H1 (cell line): ENCODE results near the gene PLA1A. TPM values are rescaled to one million over a fixed set of nuclear protein-coding genes. Genes with fewer than 3 reads are reported as not detected.

Source experiments
- CTCF ChIA-PET: fragments of 300-600 bp; sonication (Branson Sonifier 250); formaldehyde crosslinking; loops from one replicate; lab custom pipeline; 2021; ENCODE audit not compliant: partially characterized antibody; lab: Charles Lee
- POLR2A ChIA-PET: fragments of 300-600 bp; sonication (Branson Sonifier 250); formaldehyde crosslinking; loops from one replicate; lab custom pipeline; 2021; ENCODE audit warnings: inconsistent platforms; ENCODE audit not compliant: partially characterized antibody; lab: Charles Lee
- DNase-seq, 2 experiments: peaks; one replicate each; pipeline versions ENCODE4 v3.0.0 to v3.0.0-alpha.2; 2010 to 2022; ENCODE audit warnings: low spot score in 2 of 2, low read depth in 1 of 2, mixed read lengths in 1 of 2
- FAIRE-seq: peaks from 2 replicates; lab custom pipeline; 2011; peaks lifted over from hg19 to GRCh38; lab: Jason Lieb, UNC
- H2AFZ ChIP-seq: 2 replicates; pipeline ENCODE4 v1.8.1; 2012; ENCODE audit warnings: low read length, inconsistent platforms
- H2AK5ac ChIP-seq: 2 replicates; pipeline ENCODE4 v1.6.1; 2013; ENCODE audit warnings: low read depth, low read length
- H2BK120ac ChIP-seq: replicated peaks from 2 replicates; pipeline ENCODE3; 2013; ENCODE audit warnings: low read depth, low read length, inconsistent platforms
- H2BK12ac ChIP-seq: 2 replicates; pipeline ENCODE4 v1.6.1; 2013; ENCODE audit warnings: low read depth, low read length
- H2BK15ac ChIP-seq: 2 replicates; pipeline ENCODE4 v1.6.1; 2013; ENCODE audit warnings: low read length
- H2BK20ac ChIP-seq: 2 replicates; pipeline ENCODE4 v1.6.1; 2013; ENCODE audit warnings: low read length
- H2BK5ac ChIP-seq: 2 replicates; pipeline ENCODE4 v1.6.1; 2013; ENCODE audit warnings: low read depth, low read length
- H3K14ac ChIP-seq: 2 replicates; pipeline ENCODE4 v1.6.1; 2013; ENCODE audit warnings: inconsistent platforms; ENCODE audit not compliant: insufficient read length
- H3K18ac ChIP-seq: 2 replicates; pipeline ENCODE4 v1.6.1; 2013; ENCODE audit warnings: low read length; ENCODE audit errors: extremely low read depth
- H3K23ac ChIP-seq: 2 replicates; pipeline ENCODE4 v1.6.1; 2013; ENCODE audit warnings: inconsistent platforms; ENCODE audit not compliant: insufficient read length
- H3K23me2 ChIP-seq: 2 replicates; pipeline ENCODE4 v1.6.1; 2013; ENCODE audit warnings: low read depth, low read length
- H3K27ac ChIP-seq: 2 replicates; pipeline ENCODE4 v1.6.1; 2011; ENCODE audit warnings: low read depth, low read length, inconsistent platforms
- H3K27me3 ChIP-seq, 4 experiments: replicated peaks in 1 of 4; 1 replicate in 1 of 4; 2 replicates in 3 of 4; pipeline versions ENCODE4 v1.6.1 to v1.8.1; 2011 to 2013; ENCODE audit warnings: low read length in 3 of 4, mild to moderate bottlenecking in 3 of 4, inconsistent platforms in 2 of 4, mixed read lengths in 2 of 4, moderate library complexity in 1 of 4; ENCODE audit not compliant: control insufficient read depth in 3 of 4, insufficient read depth in 3 of 4; ENCODE audit errors: extremely low read depth in 1 of 4
- H3K36me3 ChIP-seq, 4 experiments: 2 replicates each; pipeline versions ENCODE4 v1.6.1 to v1.8.1; 2011 to 2013; ENCODE audit warnings: mild to moderate bottlenecking in 4 of 4, low read length in 3 of 4, moderate library complexity in 2 of 4, control low read depth in 1 of 4, inconsistent platforms in 1 of 4; ENCODE audit not compliant: insufficient read depth in 4 of 4, control insufficient read depth in 2 of 4
- H3K4ac ChIP-seq: replicated peaks from 2 replicates; pipeline ENCODE3; 2013; ENCODE audit warnings: low read length, low read depth, mixed read lengths, inconsistent platforms; ENCODE audit not compliant: insufficient read length
- H3K4me1 ChIP-seq, 4 experiments: replicated peaks in 1 of 4; 1 replicate in 1 of 4; 2 replicates in 3 of 4; pipeline versions ENCODE4 v1.6.1 to v1.8.1; 2011 to 2013; ENCODE audit warnings: low read length in 3 of 4, inconsistent platforms in 2 of 4, mixed read lengths in 1 of 4; ENCODE audit not compliant: insufficient read depth in 4 of 4, control insufficient read depth in 3 of 4
- H3K4me2 ChIP-seq, 2 experiments: 2 replicates each; pipeline versions ENCODE4 v1.6.1 to v1.8.1; 2011 to 2013; ENCODE audit warnings: low read depth in 2 of 2, low read length in 2 of 2, control low read depth in 1 of 2, inconsistent platforms in 1 of 2, mild to moderate bottlenecking in 1 of 2; ENCODE audit not compliant: insufficient read depth in 1 of 2
- H3K4me3 ChIP-seq, 4 experiments: fragments of 200-600, 300-600 bp in 1 of 4; sonication (generic), shearing (Covaris generic), sonication (Bioruptor Twin) in 1 of 4; 2 replicates each; pipeline versions ENCODE4 v1.5.1 to v1.8.1; 2011 to 2016; ENCODE audit warnings: low read length in 4 of 4, low read depth in 3 of 4, control low read depth in 2 of 4, inconsistent platforms in 2 of 4, mild to moderate bottlenecking in 2 of 4, mixed read lengths in 1 of 4, moderate library complexity in 1 of 4; ENCODE audit not compliant: insufficient read depth in 2 of 4; ENCODE audit errors: extremely low read depth in 1 of 4
- H3K56ac ChIP-seq: replicated peaks from 2 replicates; pipeline ENCODE3; 2013; ENCODE audit warnings: low read depth, mild to moderate bottlenecking, mixed read lengths, low read length, inconsistent platforms; ENCODE audit not compliant: insufficient read length
- H3K79me1 ChIP-seq: 2 replicates; pipeline ENCODE4 v1.6.1; 2013; ENCODE audit warnings: low read depth, low read length, control low read depth
- H3K79me2 ChIP-seq, 2 experiments: 2 replicates each; pipeline versions ENCODE4 v1.6.1 to v1.8.1; 2012 to 2013; ENCODE audit warnings: low read length in 2 of 2, mild to moderate bottlenecking in 2 of 2, inconsistent platforms in 1 of 2; ENCODE audit not compliant: insufficient read depth in 2 of 2, control insufficient read depth in 1 of 2
- H3K9ac ChIP-seq, 4 experiments: replicated peaks in 1 of 4; 1 replicate in 1 of 4; 2 replicates in 3 of 4; pipeline versions ENCODE4 v1.6.1 to v1.8.1; 2011 to 2013; ENCODE audit warnings: low read depth in 3 of 4, low read length in 3 of 4, control low read depth in 2 of 4, mild to moderate bottlenecking in 2 of 4, moderate library complexity in 2 of 4, inconsistent platforms in 1 of 4; ENCODE audit errors: extremely low read depth in 1 of 4
- H3K9me3 ChIP-seq, 2 experiments: 2 replicates each; pipeline versions ENCODE4 v1.6.1 to v1.8.1; 2012 to 2013; ENCODE audit warnings: mild to moderate bottlenecking in 2 of 2, moderate library complexity in 2 of 2, control low read depth in 1 of 2, inconsistent platforms in 1 of 2, low read depth in 1 of 2, low read length in 1 of 2, mixed read lengths in 1 of 2; ENCODE audit not compliant: insufficient read depth in 2 of 2
- H4K20me1 ChIP-seq, 2 experiments: replicated peaks in 1 of 2; 2 replicates each; pipeline versions ENCODE3 to v1.8.1; 2011 to 2013; ENCODE audit warnings: inconsistent platforms in 2 of 2, low read length in 2 of 2, mild to moderate bottlenecking in 1 of 2; ENCODE audit not compliant: insufficient read depth in 2 of 2, control insufficient read depth in 1 of 2
- H4K5ac ChIP-seq: 2 replicates; pipeline ENCODE4 v1.6.1; 2013; ENCODE audit warnings: low read length, low read depth, mixed read lengths, inconsistent platforms; ENCODE audit not compliant: insufficient read length
- H4K8ac ChIP-seq: 2 replicates; pipeline ENCODE4 v1.8.0; 2013; ENCODE audit warnings: mild to moderate bottlenecking, moderate library complexity, low read length, inconsistent platforms; ENCODE audit not compliant: insufficient read depth; ENCODE audit errors: extremely low read depth
- H4K91ac ChIP-seq: replicated peaks from 2 replicates; pipeline ENCODE3; 2013; ENCODE audit warnings: low read length, mixed read lengths, inconsistent platforms; ENCODE audit not compliant: insufficient read length
- BACH1 ChIP-seq: IDR thresholded peaks from 2 replicates; pipeline ENCODE4 v1.6.1; 2012; ENCODE audit warnings: low read length, improper control_type of control experiment
- BRCA1 ChIP-seq: IDR thresholded peaks from 2 replicates; pipeline ENCODE4 v1.6.1; 2012; ENCODE audit warnings: low read depth, low read length, improper control_type of control experiment
- CHD2 ChIP-seq: IDR thresholded peaks from 2 replicates; pipeline ENCODE4 v1.6.1; 2012; ENCODE audit warnings: low read length, improper control_type of control experiment
- CTBP2 ChIP-seq: IDR thresholded peaks from 2 replicates; pipeline ENCODE4 v1.7.0; 2011; ENCODE audit warnings: borderline replicate concordance, mild to moderate bottlenecking, moderate library complexity, mixed read lengths, low read length; ENCODE audit not compliant: insufficient read depth, insufficient read length
- EGR1 ChIP-seq: IDR thresholded peaks from 2 replicates; pipeline ENCODE4 v1.6.1; 2011; ENCODE audit warnings: low read depth, low read length, borderline replicate concordance
- POLR2A ChIP-seq, 2 experiments: IDR thresholded peaks; 1 replicate in 1 of 2; 2 replicates in 1 of 2; pipeline ENCODE4 v1.6.1; 2011; ENCODE audit warnings: low read depth in 2 of 2, low read length in 2 of 2, mild to moderate bottlenecking in 2 of 2; ENCODE audit errors: control extremely low read depth in 1 of 2
- RNF2 ChIP-seq: fragments of 200-900, 300-1000 bp; sonication (generic); IDR thresholded peaks from 2 replicates; pipeline ENCODE4 v1.7.1; 2016; ENCODE audit warnings: borderline replicate concordance, low read depth, mild to moderate bottlenecking, antibody characterized with exemption, low read length; ENCODE audit not compliant: poor library complexity, severe bottlenecking; ENCODE audit errors: missing control alignments
- RXRA ChIP-seq: IDR thresholded peaks from 2 replicates; pipeline ENCODE4 v1.6.1; 2011; ENCODE audit warnings: low read depth, mild to moderate bottlenecking, low read length, moderate library complexity; ENCODE audit not compliant: insufficient read depth
- SIRT6 ChIP-seq: IDR thresholded peaks from one replicate; pipeline ENCODE4 v1.7.1; 2012; ENCODE audit warnings: low read length, inconsistent platforms
- SP2 ChIP-seq: IDR thresholded peaks from 2 replicates; pipeline ENCODE4 v1.6.1; 2012; ENCODE audit warnings: mild to moderate bottlenecking, low read length, inconsistent platforms
- SP4 ChIP-seq: IDR thresholded peaks from 2 replicates; pipeline ENCODE4 v1.6.1; 2012; ENCODE audit warnings: low read length, inconsistent platforms
- USF2 ChIP-seq: IDR thresholded peaks from 2 replicates; pipeline ENCODE4 v1.6.1; 2011; ENCODE audit warnings: low read length, improper control_type of control experiment
- YY1 ChIP-seq: IDR thresholded peaks from 2 replicates; pipeline ENCODE4 v1.6.1; 2011; ENCODE audit warnings: low read depth, mild to moderate bottlenecking, low read length
- WGBS, 2 experiments: shearing (Covaris generic) in 1 of 2; methylation state at CpG; one replicate each; pipeline versions ENCODE4 v1.1.6 to v1.1.7; 2013 to 2015; ENCODE audit warnings: low lambda C conversion rate in 2 of 2, mixed read lengths in 2 of 2, inconsistent platforms in 1 of 2, low coverage in 1 of 2, missing lambda C conversion rate in 1 of 2; ENCODE audit not compliant: insufficient replicate concordance in 2 of 2, insufficient coverage in 1 of 2, insufficient read length in 1 of 2; ENCODE audit errors: extremely low coverage in 1 of 2, missing lambda C conversion rate in 1 of 2; 5-methylcytosine and 5-hydroxymethylcytosine counted together
- polyA plus RNA-seq, 7 experiments: library from polyadenylated mRNA; depleted of rRNA in 3 of 7; stranded (reverse) in 5 of 7; unstranded in 2 of 7; fragments of >200 nt in 5 of 7; fragments of 200-250 nt in 2 of 7; gene quantifications; 1 replicate in 5 of 7; 2 replicates in 1 of 7; 4 replicates in 1 of 7; pipeline versions ENCODE4 v1.2.1 to v1.2.3, GENCODE V29; 2011 to 2013; ENCODE audit warnings: missing spikeins in 2 of 7, mixed read lengths in 2 of 7
- total RNA-seq: library from RNA; stranded (reverse); fragmentation: NEBNext Ultra II Directional; extraction: Animal tissue kit (Norgen Biotek cat#: 25700); gene quantifications from 2 replicates; pipeline ENCODE4 v1.2.1, GENCODE V29; 2021

PLA1A gene
- total and polyA plus RNA-seq, 2 of the 8 experiments (the other 6 are each of a cell fraction or from before 2014, with no cell fraction given) = not detected

- no peak overlapping the region for H3K18ac ChIP-seq
- no peak overlapping the region for H2BK20ac ChIP-seq
- H4K91ac ChIP-seq = no peak overlapping the region
- H3K56ac ChIP-seq = no peak overlapping the region
- H3K9ac ChIP-seq = no peak overlapping the region
- no peaks in the 10 kb centered on the region for H3K23me2 ChIP-seq
- no peak overlapping the region for H4K8ac ChIP-seq
- H2BK15ac ChIP-seq = no peak overlapping the region
- H4K5ac ChIP-seq = no peak overlapping the region
- no peaks in the 10 kb centered on the region for H3K79me2 ChIP-seq
- FAIRE-seq (no peak), DNase-seq (no peak)
- no peak overlapping the region for H2BK12ac ChIP-seq
- no peak overlapping the region for H2AFZ ChIP-seq
- no peaks in the 10 kb centered on the region for H3K36me3 ChIP-seq
- no peak overlapping the region for H3K27ac ChIP-seq
- H3K14ac ChIP-seq = no peak overlapping the region
- no peak overlapping the region for H2AK5ac ChIP-seq
- no peaks in the 10 kb centered on the region for H3K79me1 ChIP-seq
- H3K4me2 ChIP-seq = no peak overlapping the region
- no peaks in the 10 kb centered on the region for H3K4me1 ChIP-seq
- no peak overlapping the region for H2BK120ac ChIP-seq
- no peak overlapping the region for H3K23ac ChIP-seq
- no peaks in the 10 kb centered on the region for H4K20me1 ChIP-seq
- POLR2A ChIA-PET = interaction anchor here (1.2 kb wide), 2 partner anchors 10 to 33 kb away, joined by 3 to 5 read pairs; no protein-coding TSS in a partner anchor
- CTCF ChIA-PET = interaction anchor here (0.9 to 2.7 kb wide), 5 partner anchors 9 to 36 kb away, joined by 3 to 9 read pairs (median 5); no protein-coding TSS in a partner anchor
- H3K9me3 ChIP-seq = no peaks in the 10 kb centered on the region
- no peak overlapping the region for H2BK5ac ChIP-seq
- WGBS, 2 experiments = 82% methylated on average over 4 of the region's 4 CpGs; no CpG with 5 or more reads in 1 of the 2 experiments
- no peak overlapping the region for H3K4me3 ChIP-seq
- no peak overlapping the region for H3K4ac ChIP-seq
- H3K27me3 ChIP-seq = no peaks in the 10 kb centered on the region
- TF ChIP-seq EGR1 = no peak
- TF ChIP-seq CTBP2 = no peak
- no peak for TF ChIP-seq POLR2A (IDR thresholded peaks at IDR 0.05; ENCODE audit: control extremely low read depth in 1 of 2, low read depth in 2 of 2, low read length in 2 of 2)
- no peak for TF ChIP-seq RXRA
- TF ChIP-seq SIRT6 = no peak
- TF ChIP-seq SP4 = no peak
- TF ChIP-seq SP2 = no peak
- no peak for TF ChIP-seq BRCA1
- no peak for TF ChIP-seq YY1
- TF ChIP-seq BACH1 = no peak
- TF ChIP-seq USF2 = no peak
- no peak for TF ChIP-seq CHD2
- TF ChIP-seq RNF2 = no peak
These were observed 39.4 kb downstream of the PLA1A start for GRCh38 chr3:119636891-119637611.
